Upper lobe of left lung (tissue), 6 donors: Measurements from ENCODE around the gene SBF2. TPM values are rescaled to one million over a fixed set of nuclear protein-coding genes. Genes with fewer than 3 reads are reported as not detected.

ENCODE experiments used
- ATAC-seq, 2 donors: fragments of 200-7000 bp; cut with Tn5 transposase; one replicate each; pipeline ENCODE4 v1.9.1; 2022; ENCODE audit warnings: mild to moderate bottlenecking in 2 of 2, moderate library complexity in 2 of 2; ENCODE audit not compliant: low FRiP score in 2 of 2
- DNase-seq, 2 donors: peaks; one replicate each; pipeline ENCODE4 v3.0.0-alpha.2; 2019 to 2020
- H3K27ac ChIP-seq, 4 donors: fragments of 200-600 bp; sonication (generic); one replicate each; pipeline ENCODE4 v1.5.1; 2016 to 2019
- H3K27me3 ChIP-seq, 4 donors: fragments of 200-600 bp; sonication (generic); one replicate each; pipeline ENCODE4 v1.5.1; 2017 to 2019
- H3K36me3 ChIP-seq, 4 donors: fragments of 200-600 bp; sonication (generic); one replicate each; pipeline ENCODE4 v1.5.1; 2016 to 2019
- H3K4me1 ChIP-seq, 4 donors: fragments of 200-600 bp; sonication (generic); one replicate each; pipeline ENCODE4 v1.5.1; 2018 to 2019
- H3K4me3 ChIP-seq, 4 donors: fragments of 200-600 bp; sonication (generic); one replicate each; pipeline ENCODE4 v1.5.1; 2017 to 2019; ENCODE audit warnings: mild to moderate bottlenecking in 2 of 4, moderate library complexity in 1 of 4
- H3K9me3 ChIP-seq, 4 donors: fragments of 200-600 bp; sonication (generic); one replicate each; pipeline ENCODE4 v1.5.1; 2018 to 2019
- CTCF ChIP-seq, 6 experiments: fragments of 450-650 bp in 4 of 6; fragments of 200-600 bp in 2 of 6; sonication (generic) in 2 of 6; IDR thresholded peaks; one replicate each; pipeline ENCODE4 v1.5.1; 2016 to 2019; ENCODE audit warnings: antibody characterized with exemption in 6 of 6
- EP300 ChIP-seq, 4 donors: sonication (generic); formaldehyde crosslinking; IDR thresholded peaks; one replicate each; pipeline ENCODE4 v1.5.1; 2017; ENCODE audit warnings: antibody characterized with exemption in 4 of 4, control low read depth in 2 of 4
- POLR2A ChIP-seq, 4 donors: fragments of 450-650 bp; IDR thresholded peaks; one replicate each; pipeline ENCODE4 v1.5.1; 2016 to 2017; ENCODE audit warnings: antibody characterized with exemption in 4 of 4, mild to moderate bottlenecking in 2 of 4
- POLR2AphosphoS5 ChIP-seq, 2 donors: sonication (generic); formaldehyde crosslinking; IDR thresholded peaks; one replicate each; pipeline ENCODE4 v1.5.1; 2017; ENCODE audit warnings: antibody characterized with exemption in 2 of 2
- WGBS, 2 donors: methylation state at CpG; one replicate each; pipeline ENCODE4 v1.1.5; 2017 to 2018; 5-methylcytosine and 5-hydroxymethylcytosine counted together
- total RNA-seq, 6 donors: library from RNA; depleted of rRNA in 4 of 6; stranded (reverse); fragments of >200 nt in 4 of 6; gene quantifications; one replicate each; pipeline versions ENCODE4 v1.1.0 to v1.2.1, GENCODE V29; 2016 to 2021
- donor health status: DM: no; HTN: no; CAD: no; lungs with moderate emphysema.
- donor health status: DM: no; HTN: yes; CAD: no; lungs with severe emphysema.

Gene SBF2
- total RNA-seq, 6 donors from 2014 or later, result 22.2 to 54.5 (median 41.2) TPM

DNA sequence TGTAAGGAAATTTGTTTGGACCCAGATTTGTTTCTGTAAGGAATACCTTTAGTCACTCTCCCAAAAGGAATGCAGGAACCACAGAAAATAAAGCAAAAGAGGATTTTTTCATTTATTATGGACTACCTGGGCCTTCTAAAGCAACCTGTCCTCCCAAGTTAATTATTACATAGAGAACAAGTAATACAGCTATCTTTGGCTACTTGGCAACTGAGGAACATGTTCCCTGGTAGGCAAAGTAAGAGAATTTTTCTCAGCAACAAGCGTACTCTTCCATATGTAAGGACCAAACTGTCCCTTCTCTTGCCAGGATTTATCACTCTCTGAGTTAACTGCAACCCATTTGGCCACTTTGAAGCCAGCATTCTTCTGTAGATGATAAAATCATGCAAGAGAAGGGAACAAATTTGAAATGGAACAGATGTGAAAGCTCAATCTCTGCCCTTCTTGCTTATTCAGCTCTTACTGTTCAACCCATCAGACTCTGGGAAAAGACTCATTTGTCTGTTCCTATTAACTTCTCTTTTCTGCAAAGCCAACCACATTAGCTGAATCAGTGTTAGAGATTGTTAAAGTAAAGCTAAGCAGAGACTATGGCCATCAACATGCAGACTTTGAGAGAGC, 440.0 kb downstream of the SBF2 start:
- H3K4me3 ChIP-seq, result no peak overlapping the region
- no peaks in the 10 kb centered on the region for H3K9me3 ChIP-seq
- DNase-seq (no peak), ATAC-seq (no peak)
- no peaks in the 10 kb centered on the region for H3K27me3 ChIP-seq
- no peak for TF ChIP-seq EP300 (IDR thresholded peaks at IDR 0.05)
- no peak for TF ChIP-seq POLR2A (IDR thresholded peaks at IDR 0.05)
- TF ChIP-seq POLR2AphosphoS5 (IDR thresholded peaks at IDR 0.05), result no peak
- no peak for TF ChIP-seq CTCF (IDR thresholded peaks at IDR 0.05)
- H3K27ac ChIP-seq, result no peak overlapping the region
- peaks cover 0 to 22% (median 6%) of the 10 kb centered on the region in 4 donors for H3K36me3 ChIP-seq
- WGBS, 2 donors, result 73 to 85% methylated on average over 1 of the region's 1 CpG
- H3K4me1 ChIP-seq, result peaks cover 9 to 12% (median 11%) of the 10 kb centered on the region in 4 donors

- Histone ChIP-seq H3K27me3 (no peaks in the 10 kb centered on the region), H3K4me1 (no peaks in the 10 kb centered on the region), H3K4me3 (no peak overlapping the region), H3K27ac (no peak overlapping the region), H3K36me3 (peaks cover 0 to 26% (median 6%) of the 10 kb centered on the region in 4 donors), H3K9me3 (no peaks in the 10 kb centered on the region)
- ATAC-seq, result no peak
- TF ChIP-seq CTCF (IDR thresholded peaks at IDR 0.05) (no peak), POLR2A (IDR thresholded peaks at IDR 0.05) (no peak), EP300 (IDR thresholded peaks at IDR 0.05) (no peak), POLR2AphosphoS5 (IDR thresholded peaks at IDR 0.05) (no peak)
- DNase-seq, result no peak
- WGBS, 2 donors, result 76 to 85% methylated on average over 2 of the region's 2 CpGs
Measured at GRCh38 chr11:9852465-9852864, 441.6 kb downstream of the SBF2 start.

GRCh38 chr11:9851366-9851765, 442.7 kb downstream of the SBF2 start:
- Histone ChIP-seq H3K27ac (no peak overlapping the region), H3K4me3 (no peak overlapping the region), H3K9me3 (no peaks in the 10 kb centered on the region), H3K27me3 (no peaks in the 10 kb centered on the region), H3K4me1 (no peaks in the 10 kb centered on the region), H3K36me3 (peaks cover 0 to 35% (median 5%) of the 10 kb centered on the region in 4 donors)
- ATAC-seq (no peak), DNase-seq (no peak)
- 81 to 93% methylated on average over 4 of the region's 4 CpGs for WGBS, 2 donors
- TF ChIP-seq POLR2A (IDR thresholded peaks at IDR 0.05) (no peak), EP300 (IDR thresholded peaks at IDR 0.05) (no peak), POLR2AphosphoS5 (IDR thresholded peaks at IDR 0.05) (no peak), CTCF (IDR thresholded peaks at IDR 0.05) (no peak)

- ATAC-seq, result no peak
- DNase-seq, result no peak
- H3K4me3 ChIP-seq, result no peak overlapping the region
- peaks cover 0 to 35% (median 5%) of the 10 kb centered on the region in 4 donors for H3K36me3 ChIP-seq
- WGBS, 2 donors, result 96 to 100% methylated on average over 1 of the region's 1 CpG
- no peaks in the 10 kb centered on the region for H3K4me1 ChIP-seq
- TF ChIP-seq CTCF (IDR thresholded peaks at IDR 0.05) (no peak), POLR2AphosphoS5 (IDR thresholded peaks at IDR 0.05) (no peak)
- H3K27ac ChIP-seq, result no peak overlapping the region
- no peaks in the 10 kb centered on the region for H3K9me3 ChIP-seq
- no peaks in the 10 kb centered on the region for H3K27me3 ChIP-seq
Measured at GRCh38 chr11:9850224-9850895, 443.7 kb downstream of the SBF2 start.

DNA sequence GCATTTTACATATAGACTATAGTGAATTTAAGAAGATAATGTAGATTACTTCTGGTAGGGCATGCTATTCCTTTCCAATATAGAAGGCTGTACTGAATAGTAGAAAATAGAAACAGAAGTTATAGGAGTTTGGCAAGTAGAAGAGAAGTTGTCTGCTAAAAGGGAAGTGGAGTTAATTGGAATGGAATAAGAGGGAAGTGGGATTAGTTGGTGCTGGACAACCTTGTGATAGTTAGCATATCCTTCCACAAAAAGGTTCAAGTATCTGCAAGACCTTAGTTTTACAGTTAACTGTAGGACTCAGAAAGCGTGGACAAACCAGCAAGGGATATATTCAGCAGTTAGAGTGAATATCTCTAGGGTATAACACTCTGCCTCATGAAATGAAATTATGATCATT, 444.6 kb downstream of the SBF2 start:
- Histone ChIP-seq H3K9me3 (no peaks in the 10 kb centered on the region), H3K36me3 (peaks cover 2 to 42% (median 6%) of the 10 kb centered on the region in 4 donors), H3K27ac (no peak overlapping the region), H3K27me3 (no peaks in the 10 kb centered on the region), H3K4me1 (no peaks in the 10 kb centered on the region), H3K4me3 (no peak overlapping the region)
- DNase-seq, result no peak
- TF ChIP-seq POLR2A (IDR thresholded peaks at IDR 0.05) (no peak), CTCF (IDR thresholded peaks at IDR 0.05) (no peak), POLR2AphosphoS5 (IDR thresholded peaks at IDR 0.05) (no peak), EP300 (IDR thresholded peaks at IDR 0.05) (no peak)
- WGBS, 2 donors, result 93 to 100% methylated on average over 1 of the region's 1 CpG
- no peak for ATAC-seq
